OCI-LY7 (cell line): Measurements from ENCODE around the gene IPCEF1.

Experiments used
- CTCF ChIP-seq: fragments of 200-600 bp; sonication (generic); conservative IDR thresholded peaks from 2 replicates; pipeline ENCODE4 v1.5.1; 2014; ENCODE audit warnings: mild to moderate bottlenecking, antibody characterized with exemption, low read length, moderate library complexity, mixed read lengths
- EZH2phosphoT487 ChIP-seq: fragments of 200-600 bp; sonication (generic); IDR thresholded peaks from 2 replicates; pipeline ENCODE4 v1.6.1; 2018; ENCODE audit warnings: low read depth, borderline replicate concordance, mild to moderate bottlenecking, mixed run types, antibody characterized with exemption, low read length, moderate library complexity, mixed read lengths

- no peak for TF ChIP-seq CTCF
- no peak for TF ChIP-seq EZH2phosphoT487
These were observed 177.2 kb downstream of the IPCEF1 start for GRCh38 chr6:154179434-154179833.
